SK-N-SH (cell line): ENCODE data around the gene PER2. TPM values are rescaled to one million over a fixed set of nuclear protein-coding genes. Genes with fewer than 3 reads are reported as not detected.

Experiments used
- CTCF ChIA-PET: fragments of 300-600, 350-600 bp; formaldehyde crosslinking; extraction: SDS; loops from one replicate; lab custom pipeline; 2021; lab: Yijun Ruan, JAX
- POLR2A ChIA-PET: fragments of 350-600 bp; sonication (Branson Sonifier 250); formaldehyde crosslinking; extraction: SDS; loops from one replicate; lab custom pipeline; 2020; ENCODE audit warnings: antibody characterized with exemption, inconsistent platforms; lab: Yijun Ruan, JAX
- DNase-seq: peaks from one replicate; pipeline ENCODE4 v3.0.0; 2012
- H2AFZ ChIP-seq: fragments of 200-600 bp; sonication (generic); 2 replicates; pipeline ENCODE4 v1.8.1; 2016; ENCODE audit warnings: antibody characterized with exemption, mild to moderate bottlenecking, low read depth
- H3F3A ChIP-seq: fragments of 200-600 bp; sonication (generic); replicated peaks from 2 replicates; pipeline ENCODE3; 2016; ENCODE audit warnings: antibody characterized with exemption, mild to moderate bottlenecking; ENCODE audit not compliant: insufficient read depth
- H3K27ac ChIP-seq, 2 experiments: fragments of 200-500 bp in 1 of 2; fragments of 200-600 bp in 1 of 2; sonication (Bioruptor generic) in 1 of 2; sonication (generic), shearing (Covaris generic) in 1 of 2; 2 replicates each; pipeline versions ENCODE4 v1.5.1 to v1.6.1; 2014 to 2016; ENCODE audit warnings: low read depth in 2 of 2, inconsistent platforms in 1 of 2, low read length in 1 of 2, mild to moderate bottlenecking in 1 of 2, mixed read lengths in 1 of 2
- H3K27me3 ChIP-seq: fragments of 200-600 bp; sonication (generic), shearing (Covaris generic); 2 replicates; pipeline ENCODE4 v1.6.1; 2016; ENCODE audit warnings: mixed run types; ENCODE audit not compliant: insufficient read depth
- H3K36me3 ChIP-seq, 2 experiments: fragments of 200-500 bp in 1 of 2; fragments of 200-600 bp in 1 of 2; sonication (Bioruptor generic) in 1 of 2; sonication (generic) in 1 of 2; replicated peaks in 1 of 2; 2 replicates each; pipeline versions ENCODE3 to v1.5.1; 2014 to 2016; ENCODE audit warnings: low read length in 1 of 2, mild to moderate bottlenecking in 1 of 2; ENCODE audit not compliant: insufficient read depth in 2 of 2, control insufficient read depth in 1 of 2
- H3K4me1 ChIP-seq, 2 experiments: fragments of 200-500 bp in 1 of 2; fragments of 200-600 bp in 1 of 2; sonication (Bioruptor generic) in 1 of 2; sonication (generic), shearing (Covaris generic) in 1 of 2; 2 replicates each; pipeline versions ENCODE4 v1.5.1 to v1.6.1; 2014 to 2016; ENCODE audit warnings: low read depth in 1 of 2, low read length in 1 of 2, mixed run types in 1 of 2; ENCODE audit not compliant: insufficient read depth in 2 of 2, control insufficient read depth in 1 of 2
- H3K4me2 ChIP-seq: fragments of 200-600 bp; sonication (generic), shearing (Covaris generic); 2 replicates; pipeline ENCODE4 v1.6.1; 2017; ENCODE audit warnings: mixed run types
- H3K4me3 ChIP-seq, 2 experiments: fragments of 200-500 bp in 1 of 2; fragments of 200-600 bp in 1 of 2; sonication (Bioruptor generic) in 1 of 2; sonication (generic), shearing (Covaris generic) in 1 of 2; 2 replicates each; pipeline versions ENCODE4 v1.5.1 to v1.8.1; 2014 to 2016; ENCODE audit warnings: low read depth in 2 of 2, inconsistent platforms in 1 of 2, low read length in 1 of 2, mild to moderate bottlenecking in 1 of 2, mixed read lengths in 1 of 2, moderate library complexity in 1 of 2
- H3K79me2 ChIP-seq: fragments of 200-600 bp; sonication (generic); 2 replicates; pipeline ENCODE4 v1.8.1; 2017; ENCODE audit warnings: mild to moderate bottlenecking; ENCODE audit not compliant: insufficient read depth
- H3K9ac ChIP-seq: fragments of 200-600 bp; sonication (generic); 2 replicates; pipeline ENCODE4 v1.6.1; 2017; ENCODE audit warnings: mixed run types
- H3K9me2 ChIP-seq: fragments of 200-600 bp; sonication (generic); 2 replicates; pipeline ENCODE4 v1.6.1; 2017; ENCODE audit warnings: mixed run types
- H3K9me3 ChIP-seq: fragments of 200-600 bp; sonication (generic); 2 replicates; pipeline ENCODE4 v1.6.1; 2017; ENCODE audit warnings: mixed run types, mild to moderate bottlenecking, moderate library complexity
- H4K20me1 ChIP-seq: fragments of 200-600 bp; sonication (generic); 2 replicates; pipeline ENCODE4 v1.6.1; 2017; ENCODE audit warnings: mild to moderate bottlenecking, mixed run types; ENCODE audit not compliant: insufficient read depth
- ELF1 ChIP-seq: IDR thresholded peaks from 2 replicates; pipeline ENCODE4 v1.4.0; 2012
- GATA2 ChIP-seq: sonication (generic); formaldehyde crosslinking; IDR thresholded peaks from 2 replicates; pipeline ENCODE4 v1.5.0; 2020; ENCODE audit warnings: mild to moderate bottlenecking, missing genetic modification reagents
- IRF3 ChIP-seq: fragments of 150-350 bp; IDR thresholded peaks from 2 replicates; pipeline ENCODE4 v1.6.1; 2016; ENCODE audit warnings: mild to moderate bottlenecking, low read depth, low read length
- MAX ChIP-seq: IDR thresholded peaks from 2 replicates; pipeline ENCODE4 v1.4.0; 2012; ENCODE audit warnings: low read depth
- MXI1 ChIP-seq: IDR thresholded peaks from 2 replicates; pipeline ENCODE4 v1.6.1; 2012; ENCODE audit warnings: mild to moderate bottlenecking, low read depth, low read length, improper control_type of control experiment
- NRF1 ChIP-seq: IDR thresholded peaks from 2 replicates; pipeline ENCODE4 v1.6.1; 2012; ENCODE audit warnings: low read depth, mild to moderate bottlenecking, low read length
- POLR2AphosphoS5 ChIP-seq: IDR thresholded peaks from 2 replicates; pipeline ENCODE4 v1.6.1; 2012; ENCODE audit warnings: low read depth, low read length
- TEAD4 ChIP-seq: IDR thresholded peaks from 2 replicates; pipeline ENCODE4 v1.4.0; 2012; ENCODE audit warnings: mild to moderate bottlenecking, borderline replicate concordance; ENCODE audit not compliant: insufficient read depth
- USF2 ChIP-seq: fragments of 150-350 bp; IDR thresholded peaks from 2 replicates; pipeline ENCODE4 v1.6.1; 2017; ENCODE audit warnings: antibody characterized with exemption, low read length, low read depth, borderline replicate concordance
- WGBS: methylation state at CpG from one replicate; pipeline ENCODE4 v1.1.6; 2017; ENCODE audit warnings: low lambda C conversion rate; 5-methylcytosine and 5-hydroxymethylcytosine counted together
- polyA plus RNA-seq, 3 experiments: library from polyadenylated mRNA; depleted of rRNA; stranded (reverse); fragments of >200 nt; gene quantifications; 2 replicates each; pipeline ENCODE4 v1.2.3, GENCODE V29; 2012

The PER2 gene
- polyA plus RNA-seq, 1 of the 3 experiments (the other 2 are of a cell fraction) = 0.82 TPM

- Histone ChIP-seq H3F3A (peaks cover 3% of the 10 kb centered on the region), H3K36me3 (no peaks in the 10 kb centered on the region), H3K9ac (peak within 1 kb of the TSS; percentile 46; the same call in 1 of the 2 replicates), H4K20me1 (no peaks in the 10 kb centered on the region), H3K4me2 (peak within 1 kb of the TSS; percentile 78), H3K4me1 (peaks cover 0 to 28% of the 10 kb centered on the region in 2 experiments; a peak in 1 of 4 replicates), H3K79me2 (no peaks in the 10 kb centered on the region), H3K9me3 (no peaks in the 10 kb centered on the region)
- peak; percentile 98 for DNase-seq
- POLR2A ChIA-PET = interaction anchor here (0.7 to 1.1 kb wide), 3 partner anchors 178 to 354 kb away, joined by 3 read pairs; no protein-coding TSS in a partner anchor
- peak; percentile 18; the same call in 1 of the 2 replicates for TF ChIP-seq MXI1
- no peak for TF ChIP-seq USF2
- peak; percentile 37; the same call in 1 of the 2 replicates for TF ChIP-seq IRF3
- peak; percentile 65 for TF ChIP-seq POLR2AphosphoS5
- TF ChIP-seq GATA2 (CRISPR knock-in tag) = no peak
- TF ChIP-seq NRF1 = 0 out of 2 replicates have a peak, but pooled peaks have one; percentile 29
- no peak for TF ChIP-seq TEAD4
- TF ChIP-seq, all 33 proteins: peak for 4
- Histone ChIP-seq H3K9me2 (no peaks in the 10 kb centered on the region), H2AFZ (peak within 1 kb of the TSS; percentile 90), H3K27ac (peak within 1 kb of the TSS in 1 of 2 experiments; percentile 83; a peak in 2 of 4 replicates), H3K27me3 (no peaks in the 10 kb centered on the region; the same call in 1 of the 2 replicates), H3K4me3 (peak within 1 kb of the TSS; percentile 54 to 74)
- CTCF ChIA-PET = interaction anchor here (0.8 to 2.5 kb wide), 6 partner anchors 16 to 382 kb away, joined by 3 to 17 read pairs (median 4); no protein-coding TSS in a partner anchor
- WGBS = 3% methylated on average over 18 of the region's 105 CpGs
Measured at GRCh38 chr2:238239863-238240756, 48.3 kb downstream of the PER2 start, which contains the start of gene HES6. Gene HES6 (minus strand): TSS chr2:238240038. CDS start chr2:238239905, 133 bp downstream.

GRCh38 chr2:238239543-238239862 lies 48.9 kb downstream of the PER2 start:
- H3K36me3 ChIP-seq = no peaks in the 10 kb centered on the region
- peak overlapping the region; percentile 46; the same call in 1 of the 2 replicates for H3K9ac ChIP-seq
- POLR2A ChIA-PET = interaction anchor here (0.6 to 1.1 kb wide), 3 partner anchors 11 to 178 kb away, joined by 3 read pairs; no protein-coding TSS in a partner anchor
- no CpG with 5 or more reads among the region's 43 CpGs for WGBS
- H3K27ac ChIP-seq = peak overlapping the region in 1 of 2 experiments; percentile 83; a peak in 2 of 4 replicates
- H3K4me1 ChIP-seq = peaks cover 0 to 28% of the 10 kb centered on the region in 2 experiments; a peak in 1 of 4 replicates
- peak overlapping the region; percentile 78 for H3K4me2 ChIP-seq
- H3K9me2 ChIP-seq = no peaks in the 10 kb centered on the region
- H4K20me1 ChIP-seq = no peaks in the 10 kb centered on the region
- H2AFZ ChIP-seq = peak overlapping the region; percentile 56; the same call in 1 of the 2 replicates
- no peaks in the 10 kb centered on the region for H3K79me2 ChIP-seq
- H3K4me3 ChIP-seq = peak overlapping the region; percentile 54 to 74; a peak in 3 of 4 replicates
- no peak for DNase-seq
- H3K27me3 ChIP-seq = no peaks in the 10 kb centered on the region; the same call in 1 of the 2 replicates
- no peak for TF ChIP-seq ELF1
- TF ChIP-seq MAX = 0 out of 2 replicates have a peak, but pooled peaks have one; percentile 24
- no peaks in the 10 kb centered on the region for H3K9me3 ChIP-seq
- CTCF ChIA-PET = interaction anchor here (1.4 to 2.5 kb wide), 4 partner anchors 16 to 39 kb away, joined by 4 to 17 read pairs (median 6); no protein-coding TSS in a partner anchor
- H3F3A ChIP-seq = peaks cover 3% of the 10 kb centered on the region
